MCF 10A (cell line): ENCODE results near the gene YTHDF2. TPM values are rescaled to one million over a fixed set of nuclear protein-coding genes. Genes with fewer than 3 reads are reported as not detected.
"Not testable (repeated sequence)": the region's sequence is repeated elsewhere in the genome, so short reads cannot be mapped to it uniquely, and the experiment has no call there.

Source experiments
- BruUV-seq: library from RNA; stranded (reverse); fragments of 400-500 nt; replicated peaks from 2 replicates; lab custom pipeline; 2021; lab: Mats Ljungman, UMichigan
- CTCF ChIA-PET: fragments of 300-600 bp; sonication (Branson Sonifier 250); formaldehyde crosslinking; extraction: SDS; loops from one replicate; lab custom pipeline; 2021; ENCODE audit warnings: antibody characterized with exemption, inconsistent platforms; lab: Yijun Ruan, JAX
- POLR2A ChIA-PET: fragments of 300-600, 350-650 bp; sonication (Branson Sonifier 250); formaldehyde crosslinking; extraction: SDS; loops from one replicate; lab custom pipeline; 2020; ENCODE audit warnings: antibody characterized with exemption, inconsistent platforms; lab: Yijun Ruan, JAX
- DNase-seq: peaks from one replicate; pipeline ENCODE4 v3.0.0-alpha.2; 2018; ENCODE audit not compliant: unreplicated experiment
- H3K27ac Mint-ChIP-seq: one replicate; pipeline ENCODE4 v1.8.0; 2022; ENCODE audit warnings: mild to moderate bottlenecking, low read depth, mixed read lengths; ENCODE audit not compliant: unreplicated experiment
- H3K27me3 Mint-ChIP-seq: one replicate; pipeline ENCODE4 v1.8.0; 2022; ENCODE audit warnings: mixed read lengths; ENCODE audit not compliant: insufficient read depth, unreplicated experiment
- H3K36me3 Mint-ChIP-seq: one replicate; pipeline ENCODE4 v1.8.0; 2022; ENCODE audit warnings: mild to moderate bottlenecking, moderate library complexity, mixed read lengths; ENCODE audit not compliant: insufficient read depth, unreplicated experiment
- H3K4me1 Mint-ChIP-seq: one replicate; pipeline ENCODE4 v1.8.0; 2022; ENCODE audit warnings: mixed read lengths; ENCODE audit not compliant: insufficient read depth, unreplicated experiment
- H3K4me3 Mint-ChIP-seq: one replicate; pipeline ENCODE4 v1.8.0; 2022; ENCODE audit warnings: mild to moderate bottlenecking, moderate library complexity, mixed read lengths; ENCODE audit not compliant: unreplicated experiment
- H3K9me3 Mint-ChIP-seq: one replicate; pipeline ENCODE4 v1.8.0; 2022; ENCODE audit warnings: mixed read lengths; ENCODE audit not compliant: unreplicated experiment
- intact Hi-C: fragments of 100-400 bp; cut with micrococcal nuclease; formaldehyde crosslinking; loops from 2 replicates; pipeline ENCODE4 v1.14.1; 2022
- total RNA-seq: library from RNA; stranded (reverse); gene quantifications from 2 replicates; pipeline ENCODE4 v1.2.3, GENCODE V29; 2022
- TF ChIP-seq, protein P1 (sequence below): fragments of 200-600 bp; IDR thresholded peaks from one replicate; pipeline ENCODE4 v1.8.0; 2022; ENCODE audit warnings: antibody characterized with exemption, mild to moderate bottlenecking; ENCODE audit not compliant: unreplicated experiment

The YTHDF2 gene
- total RNA-seq, 1 experiment from 2014 or later: 102 TPM

DNA sequence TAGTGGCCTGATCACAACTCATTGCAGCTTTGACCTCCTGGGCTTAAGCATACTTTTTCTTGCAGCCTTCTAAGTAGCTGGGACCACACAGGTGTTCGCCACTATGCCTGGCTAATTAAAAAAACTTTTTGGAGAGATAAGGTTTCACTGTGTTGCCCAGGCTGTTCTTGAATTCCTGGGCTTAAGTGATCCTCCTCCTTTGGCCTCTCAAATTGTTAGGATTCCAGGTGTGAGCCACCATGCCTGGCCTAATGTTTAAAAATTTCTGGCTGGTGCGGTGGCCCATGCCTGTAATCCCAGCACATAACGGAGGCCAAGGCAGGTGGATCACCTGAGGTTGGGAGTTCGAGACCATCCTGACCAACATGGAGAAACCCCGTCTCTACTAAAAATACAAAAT lies 24.4 kb downstream of the YTHDF2 start:
- Mint-ChIP-seq H3K36me3 (peaks cover 55% of the 10 kb centered on the region), H3K4me3 (no peak overlapping the region), H3K27ac (no peak overlapping the region), H3K4me1 (peaks cover 18% of the 10 kb centered on the region), H3K9me3 (no peaks in the 10 kb centered on the region), H3K27me3 (no peaks in the 10 kb centered on the region)
- TF ChIP-seq, protein P1, sequence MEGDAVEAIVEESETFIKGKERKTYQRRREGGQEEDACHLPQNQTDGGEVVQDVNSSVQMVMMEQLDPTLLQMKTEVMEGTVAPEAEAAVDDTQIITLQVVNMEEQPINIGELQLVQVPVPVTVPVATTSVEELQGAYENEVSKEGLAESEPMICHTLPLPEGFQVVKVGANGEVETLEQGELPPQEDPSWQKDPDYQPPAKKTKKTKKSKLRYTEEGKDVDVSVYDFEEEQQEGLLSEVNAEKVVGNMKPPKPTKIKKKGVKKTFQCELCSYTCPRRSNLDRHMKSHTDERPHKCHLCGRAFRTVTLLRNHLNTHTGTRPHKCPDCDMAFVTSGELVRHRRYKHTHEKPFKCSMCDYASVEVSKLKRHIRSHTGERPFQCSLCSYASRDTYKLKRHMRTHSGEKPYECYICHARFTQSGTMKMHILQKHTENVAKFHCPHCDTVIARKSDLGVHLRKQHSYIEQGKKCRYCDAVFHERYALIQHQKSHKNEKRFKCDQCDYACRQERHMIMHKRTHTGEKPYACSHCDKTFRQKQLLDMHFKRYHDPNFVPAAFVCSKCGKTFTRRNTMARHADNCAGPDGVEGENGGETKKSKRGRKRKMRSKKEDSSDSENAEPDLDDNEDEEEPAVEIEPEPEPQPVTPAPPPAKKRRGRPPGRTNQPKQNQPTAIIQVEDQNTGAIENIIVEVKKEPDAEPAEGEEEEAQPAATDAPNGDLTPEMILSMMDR: no peak
- ChIA-PET CTCF (interaction anchor here (0.9 kb wide), 1 partner anchor 9 kb away, joined by 3 read pairs; no protein-coding TSS in a partner anchor), POLR2A (interaction anchor here (1.4 to 3.7 kb wide), 3 partner anchors 9 to 118 kb away, joined by 6 to 11 read pairs (median 6); partner anchors contain the start of genes TAF12 and YTHDF2)
- no TSS peak for BruUV-seq
- intact Hi-C loops: no loop called here
- no peak for DNase-seq

DNA sequence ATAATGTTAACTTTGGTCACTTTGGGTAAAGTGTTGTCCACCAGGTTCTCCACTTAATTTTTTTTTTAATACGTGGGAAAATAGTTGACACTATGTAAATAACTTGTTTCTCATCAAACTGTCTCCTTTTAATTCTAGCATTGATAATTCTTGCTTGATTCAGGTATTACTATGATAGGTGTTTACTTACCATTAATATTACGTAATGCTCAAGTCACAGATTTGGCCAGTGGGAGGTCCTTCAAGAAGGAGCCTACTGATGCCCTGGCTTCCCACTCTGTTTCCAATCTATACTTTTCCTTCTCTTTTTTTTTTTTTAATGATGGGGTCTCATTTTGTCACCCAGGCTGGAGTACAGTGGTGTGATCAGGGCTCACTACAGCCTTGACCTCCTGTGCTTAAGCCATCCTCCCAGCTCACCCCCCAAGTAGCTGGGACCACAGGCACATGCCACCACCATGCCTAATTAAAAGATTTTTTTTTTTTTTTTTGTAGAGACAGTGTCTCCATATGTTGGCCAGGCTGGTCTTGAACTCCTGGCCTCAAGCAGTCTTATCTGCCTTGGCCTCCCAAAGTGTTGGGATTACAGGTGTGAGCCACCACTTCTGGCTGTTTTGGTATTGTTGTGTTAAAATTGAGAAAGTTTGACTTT lies 29.9 kb downstream of the YTHDF2 start:
- no peaks in the 10 kb centered on the region for H3K27me3 Mint-ChIP-seq
- CTCF ChIA-PET: no interaction called here
- no peak for DNase-seq
- no peak overlapping the region for H3K4me3 Mint-ChIP-seq
- TF ChIP-seq, protein P1: no peak
- POLR2A ChIA-PET: no interaction called here
- intact Hi-C loops: no loop called here
- no peak overlapping the region for H3K27ac Mint-ChIP-seq
- no peaks in the 10 kb centered on the region for H3K4me1 Mint-ChIP-seq
- BruUV-seq: no TSS peak
- peaks cover 71% of the 10 kb centered on the region for H3K36me3 Mint-ChIP-seq
- H3K9me3 Mint-ChIP-seq: no peaks in the 10 kb centered on the region

DNA sequence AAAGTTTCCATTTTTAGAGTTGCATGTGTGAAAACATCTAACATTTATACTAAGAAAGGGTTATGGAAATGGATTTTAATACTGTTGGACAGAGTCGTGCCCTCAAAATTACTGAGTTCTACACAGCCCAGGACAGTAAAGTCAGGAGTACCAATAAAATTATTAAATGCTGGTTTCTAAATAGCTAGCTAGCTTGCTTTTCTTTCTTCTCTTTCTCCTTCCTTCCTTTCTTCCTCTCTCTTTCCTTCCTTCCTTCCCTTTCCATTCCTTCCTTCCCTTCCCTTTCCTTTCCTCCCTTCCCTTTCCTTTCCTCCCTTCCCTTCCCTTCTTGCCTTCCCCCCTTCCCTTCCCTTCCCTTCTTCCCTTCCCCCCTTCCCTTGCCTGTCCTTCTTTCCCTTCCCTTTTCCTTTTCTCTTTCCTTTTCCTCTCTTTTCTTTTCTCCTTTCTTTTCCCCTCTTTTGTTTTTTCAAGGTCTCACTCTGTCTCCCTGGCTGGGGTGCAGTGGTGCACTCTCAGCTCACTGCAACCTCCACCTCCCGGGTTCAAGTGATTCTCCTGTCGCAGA lies 33.9 kb downstream of the YTHDF2 start:
- no TSS peak for BruUV-seq
- H3K27me3 Mint-ChIP-seq: no peaks in the 10 kb centered on the region
- no peak overlapping the region for H3K4me3 Mint-ChIP-seq
- no peaks in the 10 kb centered on the region for H3K4me1 Mint-ChIP-seq
- H3K9me3 Mint-ChIP-seq: no peaks in the 10 kb centered on the region
- H3K36me3 Mint-ChIP-seq: peaks cover 66% of the 10 kb centered on the region
- intact Hi-C loops: no loop called here
- no peak for DNase-seq
- H3K27ac Mint-ChIP-seq: no peak overlapping the region
- ChIA-PET POLR2A (interaction anchor here (0.7 to 1.3 kb wide), 2 partner anchors 24 to 123 kb away, joined by 3 to 7 read pairs; partner anchors contain the start of gene RNU11), CTCF (interaction anchor here (0.7 to 1.7 kb wide), 3 partner anchors 107 to 561 kb away, joined by 3 to 9 read pairs (median 3); no protein-coding TSS in a partner anchor)
- TF ChIP-seq, protein P1: no peak

DNA sequence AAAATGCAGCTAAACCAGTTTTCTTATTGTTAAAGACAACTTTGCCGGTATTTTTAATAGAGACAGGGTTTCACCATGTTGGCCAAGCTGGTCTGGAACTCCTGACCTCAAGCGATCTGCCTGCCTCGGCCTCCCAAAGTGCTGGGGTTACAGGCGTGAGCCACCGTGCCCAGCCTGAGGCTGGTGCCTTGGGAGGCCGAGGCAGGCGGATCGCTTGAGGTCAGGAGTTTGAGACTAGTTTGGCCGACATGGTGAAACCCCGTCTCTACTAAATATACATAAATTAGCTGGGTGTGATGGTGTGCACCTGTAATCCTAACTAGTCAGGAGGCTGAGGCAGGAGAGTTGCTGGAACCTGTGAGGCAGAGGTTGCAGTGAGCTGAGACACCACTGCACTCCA lies 35.2 kb downstream of the YTHDF2 start:
- H3K4me1 Mint-ChIP-seq, H3K27me3 Mint-ChIP-seq, DNase-seq, CTCF ChIA-PET, intact Hi-C loops, H3K4me3 Mint-ChIP-seq, BruUV-seq, H3K9me3 Mint-ChIP-seq, H3K27ac Mint-ChIP-seq: not testable (repeated sequence)
- POLR2A ChIA-PET: interaction anchor here (1.0 to 1.4 kb wide), 2 partner anchors 9 to 36 kb away, joined by 3 to 4 read pairs; partner anchors contain the start of gene YTHDF2
- H3K36me3 Mint-ChIP-seq: peaks cover 56% of the 10 kb centered on the region
